ENCODE results near the gene MRPS12.

The MRPS12 gene

GRCh38 chr19:38980583-38981374 lies 50.0 kb downstream of the MRPS12 start:
- Histone ChIP-seq H3K4me1 (ENCODE audit: insufficient read depth, poor library complexity, severe bottlenecking) (no peaks in the 10 kb centered on the region), H3K27me3 (ENCODE audit: insufficient read depth, poor library complexity, severe bottlenecking) (no peaks in the 10 kb centered on the region), H3K27ac (ENCODE audit: poor library complexity, severe bottlenecking) (no peak overlapping the region), H3K9me3 (ENCODE audit: severe bottlenecking) (peaks cover 4% of the 10 kb centered on the region), H3K4me3 (ENCODE audit: severe bottlenecking) (no peak overlapping the region), H3K36me3 (ENCODE audit: low read depth) (no peaks in the 10 kb centered on the region)
- DNase-seq (ENCODE audit: low spot score): no peak
- ATAC-seq (ENCODE audit: low read depth): no peak
- TF ChIP-seq, protein P1, sequence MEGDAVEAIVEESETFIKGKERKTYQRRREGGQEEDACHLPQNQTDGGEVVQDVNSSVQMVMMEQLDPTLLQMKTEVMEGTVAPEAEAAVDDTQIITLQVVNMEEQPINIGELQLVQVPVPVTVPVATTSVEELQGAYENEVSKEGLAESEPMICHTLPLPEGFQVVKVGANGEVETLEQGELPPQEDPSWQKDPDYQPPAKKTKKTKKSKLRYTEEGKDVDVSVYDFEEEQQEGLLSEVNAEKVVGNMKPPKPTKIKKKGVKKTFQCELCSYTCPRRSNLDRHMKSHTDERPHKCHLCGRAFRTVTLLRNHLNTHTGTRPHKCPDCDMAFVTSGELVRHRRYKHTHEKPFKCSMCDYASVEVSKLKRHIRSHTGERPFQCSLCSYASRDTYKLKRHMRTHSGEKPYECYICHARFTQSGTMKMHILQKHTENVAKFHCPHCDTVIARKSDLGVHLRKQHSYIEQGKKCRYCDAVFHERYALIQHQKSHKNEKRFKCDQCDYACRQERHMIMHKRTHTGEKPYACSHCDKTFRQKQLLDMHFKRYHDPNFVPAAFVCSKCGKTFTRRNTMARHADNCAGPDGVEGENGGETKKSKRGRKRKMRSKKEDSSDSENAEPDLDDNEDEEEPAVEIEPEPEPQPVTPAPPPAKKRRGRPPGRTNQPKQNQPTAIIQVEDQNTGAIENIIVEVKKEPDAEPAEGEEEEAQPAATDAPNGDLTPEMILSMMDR (IDR thresholded peaks at IDR 0.05; ENCODE audit: poor library complexity, severe bottlenecking): no peak
